HCT116 (cell line): ENCODE data around the gene DGAT2. TPM values are rescaled to one million over a fixed set of nuclear protein-coding genes. Genes with fewer than 3 reads are reported as not detected.

Experiments
- ATAC-seq: fragments of 200-7000 bp; cut with Tn5 transposase; 2 replicates; pipeline ENCODE4 v1.9.1; 2020; ENCODE audit warnings: mild to moderate bottlenecking, moderate library complexity
- BruUV-seq: library from RNA; stranded (reverse); fragments of 400-500 nt; replicated peaks from 2 replicates; lab custom pipeline; 2021; lab: Mats Ljungman, UMichigan
- CTCF ChIA-PET: fragments of 300-600 bp; sonication (Branson Sonifier 250); formaldehyde crosslinking; loops from one replicate; lab custom pipeline; 2021; ENCODE audit warnings: antibody characterized with exemption; lab: Charles Lee
- POLR2A ChIA-PET: fragments of 300-600, 350-600 bp; sonication (Branson Sonifier 250); formaldehyde crosslinking; loops from one replicate; lab custom pipeline; 2021; ENCODE audit warnings: antibody characterized with exemption; lab: Charles Lee
- RAD21 ChIA-PET, 2 experiments: fragments of 300-600 bp; sonication (Branson Sonifier 250); formaldehyde crosslinking; loops; one replicate each; lab custom pipeline; 2023; ENCODE audit warnings: low total read pairs in 2 of 2; ENCODE audit not compliant: uncharacterized antibody in 2 of 2, unreplicated experiment in 2 of 2, low non-redundant PET in 1 of 2; lab: Charles Lee
- DNase-seq: peaks from one replicate; pipeline ENCODE4 v3.0.0-alpha.2; 2010; ENCODE audit warnings: low read depth, low spot score
- H2AFZ ChIP-seq: fragments of 200-600 bp; shearing (Covaris generic), sonication (generic); 2 replicates; pipeline ENCODE4 v1.6.1; 2017; ENCODE audit warnings: low read depth, mixed run types, mixed read lengths, antibody characterized with exemption, low read length; ENCODE audit not compliant: poor library complexity, severe bottlenecking
- H3K27ac ChIP-seq: 2 replicates; pipeline ENCODE4 v1.5.1; 2012; ENCODE audit warnings: low read depth, low read length
- H3K27me3 ChIP-seq: fragments of 200-600 bp; sonication (generic); 2 replicates; pipeline ENCODE4 v1.6.1; 2016; ENCODE audit warnings: mixed run types, low read length, mixed read lengths; ENCODE audit not compliant: insufficient read depth
- H3K36me3 ChIP-seq, 2 experiments: fragments of 200-500 bp in 1 of 2; fragments of 200-600 bp in 1 of 2; sonication (Bioruptor generic) in 1 of 2; sonication (generic) in 1 of 2; 2 replicates each; pipeline versions ENCODE4 v1.5.1 to v1.6.1; 2014 to 2016; ENCODE audit warnings: low read length in 2 of 2, inconsistent platforms in 1 of 2, mixed read lengths in 1 of 2, mixed run types in 1 of 2; ENCODE audit not compliant: insufficient read depth in 2 of 2, control insufficient read depth in 1 of 2
- H3K4me1 ChIP-seq, 2 experiments: fragments of 200-600 bp in 1 of 2; sonication (generic) in 1 of 2; 2 replicates each; pipeline versions ENCODE4 v1.5.1 to v1.6.1; 2012 to 2017; ENCODE audit warnings: low read length in 2 of 2, inconsistent platforms in 1 of 2, mild to moderate bottlenecking in 1 of 2, mixed read lengths in 1 of 2, mixed run types in 1 of 2, moderate library complexity in 1 of 2; ENCODE audit not compliant: insufficient read depth in 2 of 2, control insufficient read depth in 1 of 2
- H3K4me2 ChIP-seq: fragments of 200-600 bp; sonication (generic); 2 replicates; pipeline ENCODE4 v1.6.1; 2017; ENCODE audit warnings: mixed run types, low read length, mixed read lengths
- H3K4me3 ChIP-seq, 2 experiments: fragments of 200-600 bp in 1 of 2; sonication (generic) in 1 of 2; replicated peaks in 1 of 2; 2 replicates each; pipeline ENCODE4 v1.5.1; 2011 to 2016; ENCODE audit warnings: low read length in 2 of 2, control low read depth in 1 of 2, low read depth in 1 of 2, mild to moderate bottlenecking in 1 of 2, mixed read lengths in 1 of 2, mixed run types in 1 of 2
- H3K79me2 ChIP-seq: fragments of 200-600 bp; sonication (generic); 2 replicates; pipeline ENCODE4 v1.6.1; 2017; ENCODE audit warnings: mild to moderate bottlenecking, mixed run types, low read length, moderate library complexity, mixed read lengths; ENCODE audit not compliant: insufficient read depth
- H3K9ac ChIP-seq: fragments of 200-600 bp; sonication (generic); 2 replicates; pipeline ENCODE4 v1.6.1; 2016; ENCODE audit warnings: low read length, mixed read lengths
- H3K9me2 ChIP-seq: fragments of 200-600 bp; sonication (generic), shearing (Covaris generic); 2 replicates; pipeline ENCODE4 v1.6.1; 2017; ENCODE audit warnings: mixed run types, mild to moderate bottlenecking, moderate library complexity; ENCODE audit not compliant: insufficient read depth
- H3K9me3 ChIP-seq, 2 experiments: fragments of 200-500 bp in 1 of 2; fragments of 200-600 bp in 1 of 2; sonication (Bioruptor generic) in 1 of 2; sonication (generic) in 1 of 2; 2 replicates each; pipeline ENCODE4 v1.6.1; 2014 to 2017; ENCODE audit warnings: low read length in 2 of 2, mixed read lengths in 2 of 2, inconsistent platforms in 1 of 2, low read depth in 1 of 2, mild to moderate bottlenecking in 1 of 2, mixed run types in 1 of 2, moderate library complexity in 1 of 2; ENCODE audit not compliant: control insufficient read depth in 1 of 2, insufficient read depth in 1 of 2
- H4K20me1 ChIP-seq: fragments of 200-600 bp; sonication (generic), shearing (Covaris generic); 2 replicates; pipeline ENCODE4 v1.6.1; 2017; ENCODE audit warnings: mixed run types, mild to moderate bottlenecking, moderate library complexity; ENCODE audit not compliant: insufficient read depth
- ATF3 ChIP-seq: IDR thresholded peaks from 2 replicates; pipeline ENCODE4 v1.6.1; 2012
- CBX3 ChIP-seq: IDR thresholded peaks from 2 replicates; pipeline ENCODE4 v1.6.1; 2012; ENCODE audit warnings: low read depth
- CEBPB ChIP-seq: IDR thresholded peaks from 2 replicates; pipeline ENCODE4 v1.6.1; 2012; ENCODE audit warnings: low read depth
- CTCF ChIP-seq, 3 experiments: fragments of 200-600 bp in 1 of 3; sonication (generic) in 1 of 3; IDR thresholded peaks in 2 of 3; conservative IDR thresholded peaks in 1 of 3; 2 replicates each; pipeline ENCODE4 v1.5.1; 2012 to 2017; ENCODE audit warnings: low read depth in 2 of 3, low read length in 2 of 3, antibody characterized with exemption in 1 of 3, borderline replicate concordance in 1 of 3, control low read depth in 1 of 3, mild to moderate bottlenecking in 1 of 3, mixed read lengths in 1 of 3, mixed run types in 1 of 3, moderate library complexity in 1 of 3; ENCODE audit not compliant: insufficient read depth in 1 of 3
- ELF1 ChIP-seq: IDR thresholded peaks from 2 replicates; pipeline ENCODE4 v1.6.1; 2012; ENCODE audit warnings: low read depth, borderline replicate concordance
- EZH2phosphoT487 ChIP-seq: fragments of 200-600 bp; IDR thresholded peaks from 2 replicates; pipeline ENCODE4 v1.6.1; 2018; ENCODE audit warnings: antibody characterized with exemption, borderline replicate concordance
- FOSL1 ChIP-seq: IDR thresholded peaks from 2 replicates; pipeline ENCODE4 v1.6.1; 2012; ENCODE audit warnings: low read depth
- MAX ChIP-seq: IDR thresholded peaks from 2 replicates; pipeline ENCODE4 v1.6.1; 2012
- POLR2A ChIP-seq: IDR thresholded peaks from 2 replicates; pipeline ENCODE4 v1.7.0; 2011; ENCODE audit warnings: borderline replicate concordance; ENCODE audit not compliant: insufficient read depth, insufficient read length; ENCODE audit errors: extremely low read depth
- POLR2AphosphoS5 ChIP-seq: IDR thresholded peaks from 2 replicates; pipeline ENCODE4 v1.6.1; 2011; ENCODE audit warnings: mild to moderate bottlenecking, low read depth, low read length, moderate library complexity
- RAD21 ChIP-seq: IDR thresholded peaks from 2 replicates; pipeline ENCODE4 v1.6.1; 2012; ENCODE audit warnings: low read depth, mild to moderate bottlenecking
- SP1 ChIP-seq: IDR thresholded peaks from 2 replicates; pipeline ENCODE4 v1.6.1; 2012; ENCODE audit warnings: low read depth
- TCF7L2 ChIP-seq: IDR thresholded peaks from 2 replicates; pipeline ENCODE4 v1.7.0; 2011; ENCODE audit warnings: borderline replicate concordance, inconsistent platforms; ENCODE audit not compliant: insufficient read depth, insufficient read length; ENCODE audit errors: extremely low read depth
- YY1 ChIP-seq: IDR thresholded peaks from 2 replicates; pipeline ENCODE4 v1.6.1; 2011; ENCODE audit warnings: low read length, low read depth, moderate library complexity, mild to moderate bottlenecking; ENCODE audit not compliant: insufficient replicate concordance; ENCODE audit errors: extremely low read depth
- ZBTB33 ChIP-seq: IDR thresholded peaks from 2 replicates; pipeline ENCODE4 v1.6.1; 2011; ENCODE audit warnings: mild to moderate bottlenecking, low read length, moderate library complexity; ENCODE audit not compliant: insufficient replicate concordance; ENCODE audit errors: extremely low read depth
- ZFX ChIP-seq: fragments of 450-650 bp; IDR thresholded peaks from 2 replicates; pipeline ENCODE4 v1.6.1; 2017
- intact Hi-C: fragments of 100-400 bp; cut with micrococcal nuclease; formaldehyde crosslinking; loops from 2 replicates; pipeline ENCODE4 v1.10.0; 2022
- total RNA-seq: library from RNA; stranded (reverse); gene quantifications from one replicate; pipeline ENCODE4 v1.2.1, GENCODE V29; 2021; ENCODE audit not compliant: unreplicated experiment

Gene DGAT2
- total RNA-seq, 1 experiment from 2014 or later, result 2.4 TPM

- POLR2A ChIA-PET, result no interaction called here
Measured at GRCh38 chr11:75823946-75824345, 55.4 kb downstream of the DGAT2 start.

More at GRCh38 chr11:75823946-75824345, 55.4 kb downstream of the DGAT2 start:
- RAD21 ChIA-PET, result interaction anchor here in 1 of 2 experiments (0.6 kb wide), 1 partner anchor 693 kb away, joined by 8 read pairs; no protein-coding TSS in a partner anchor
- Histone ChIP-seq H3K27ac (no peak overlapping the region), H3K4me1 (no peaks in the 10 kb centered on the region), H3K9ac (no peak overlapping the region)
- intact Hi-C loops, result no loop called here
- TF ChIP-seq ZBTB33 (no peak), YY1 (no peak), CTCF (IDR thresholded peaks at IDR 0.05 in 2 of 3, conservative IDR thresholded peaks at IDR 0.05 in 1 of 3; ENCODE audit: borderline replicate concordance in 1 of 3, insufficient read depth in 1 of 3, low read depth in 2 of 3, low read length in 2 of 3) (no peak), SP1 (no peak), CBX3 (no peak), ATF3 (no peak), FOSL1 (no peak), ZFX (no peak), TCF7L2 (no peak), MAX (no peak), CEBPB (no peak), EZH2phosphoT487 (no peak), POLR2A (no peak), POLR2AphosphoS5 (no peak), RAD21 (no peak), ELF1 (no peak)
- TF ChIP-seq, all 23 proteins: peak for 0
- CTCF ChIA-PET, result no interaction called here
- Histone ChIP-seq H2AFZ (no peak overlapping the region), H3K9me2 (no peaks in the 10 kb centered on the region), H3K79me2 (peaks cover 9% of the 10 kb centered on the region), H3K36me3 (no peaks in the 10 kb centered on the region), H4K20me1 (no peaks in the 10 kb centered on the region), H3K9me3 (no peaks in the 10 kb centered on the region), H3K27me3 (no peaks in the 10 kb centered on the region), H3K4me3 (no peak overlapping the region), H3K4me2 (no peak overlapping the region)
- DNase-seq (no peak), ATAC-seq (no peak)
- no TSS peak for BruUV-seq
